Upper lobe of left lung (tissue), 6 donors: ENCODE data around the gene REC114. TPM values are rescaled to one million over a fixed set of nuclear protein-coding genes. Genes with fewer than 3 reads are reported as not detected.

Experiments used
- ATAC-seq, 2 donors: fragments of 200-7000 bp; cut with Tn5 transposase; one replicate each; pipeline ENCODE4 v1.9.1; 2022; ENCODE audit warnings: mild to moderate bottlenecking in 2 of 2, moderate library complexity in 2 of 2; ENCODE audit not compliant: low FRiP score in 2 of 2
- DNase-seq, 2 donors: peaks; one replicate each; pipeline ENCODE4 v3.0.0-alpha.2; 2019 to 2020
- H3K27ac ChIP-seq, 4 donors: fragments of 200-600 bp; sonication (generic); one replicate each; pipeline ENCODE4 v1.5.1; 2016 to 2019
- H3K27me3 ChIP-seq, 4 donors: fragments of 200-600 bp; sonication (generic); one replicate each; pipeline ENCODE4 v1.5.1; 2017 to 2019
- H3K36me3 ChIP-seq, 4 donors: fragments of 200-600 bp; sonication (generic); one replicate each; pipeline ENCODE4 v1.5.1; 2016 to 2019
- H3K4me1 ChIP-seq, 4 donors: fragments of 200-600 bp; sonication (generic); one replicate each; pipeline ENCODE4 v1.5.1; 2018 to 2019
- H3K4me3 ChIP-seq, 4 donors: fragments of 200-600 bp; sonication (generic); one replicate each; pipeline ENCODE4 v1.5.1; 2017 to 2019; ENCODE audit warnings: mild to moderate bottlenecking in 2 of 4, moderate library complexity in 1 of 4
- H3K9me3 ChIP-seq, 4 donors: fragments of 200-600 bp; sonication (generic); one replicate each; pipeline ENCODE4 v1.5.1; 2018 to 2019
- EP300 ChIP-seq, 4 donors: sonication (generic); formaldehyde crosslinking; IDR thresholded peaks; one replicate each; pipeline ENCODE4 v1.5.1; 2017; ENCODE audit warnings: antibody characterized with exemption in 4 of 4, control low read depth in 2 of 4
- POLR2A ChIP-seq, 4 donors: fragments of 450-650 bp; IDR thresholded peaks; one replicate each; pipeline ENCODE4 v1.5.1; 2016 to 2017; ENCODE audit warnings: antibody characterized with exemption in 4 of 4, mild to moderate bottlenecking in 2 of 4
- POLR2AphosphoS5 ChIP-seq, 2 donors: sonication (generic); formaldehyde crosslinking; IDR thresholded peaks; one replicate each; pipeline ENCODE4 v1.5.1; 2017; ENCODE audit warnings: antibody characterized with exemption in 2 of 2
- WGBS, 2 donors: methylation state at CpG; one replicate each; pipeline ENCODE4 v1.1.5; 2017 to 2018; 5-methylcytosine and 5-hydroxymethylcytosine counted together
- total RNA-seq, 6 donors: library from RNA; depleted of rRNA in 4 of 6; stranded (reverse); fragments of >200 nt in 4 of 6; gene quantifications; one replicate each; pipeline versions ENCODE4 v1.1.0 to v1.2.1, GENCODE V29; 2016 to 2021
- TF ChIP-seq, protein P1 (sequence below), 6 experiments: fragments of 450-650 bp in 4 of 6; fragments of 200-600 bp in 2 of 6; sonication (generic) in 2 of 6; IDR thresholded peaks; one replicate each; pipeline ENCODE4 v1.5.1; 2016 to 2019; ENCODE audit warnings: antibody characterized with exemption in 6 of 6
- donor health status: DM: no; HTN: no; CAD: no; lungs with moderate emphysema.
- donor health status: DM: no; HTN: yes; CAD: no; lungs with severe emphysema.

The REC114 gene, protein sequence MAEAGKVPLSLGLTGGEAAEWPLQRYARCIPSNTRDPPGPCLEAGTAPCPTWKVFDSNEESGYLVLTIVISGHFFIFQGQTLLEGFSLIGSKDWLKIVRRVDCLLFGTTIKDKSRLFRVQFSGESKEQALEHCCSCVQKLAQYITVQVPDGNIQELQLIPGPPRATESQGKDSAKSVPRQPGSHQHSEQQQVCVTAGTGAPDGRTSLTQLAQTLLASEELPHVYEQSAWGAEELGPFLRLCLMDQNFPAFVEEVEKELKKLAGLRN
- not detected for total RNA-seq

DNA sequence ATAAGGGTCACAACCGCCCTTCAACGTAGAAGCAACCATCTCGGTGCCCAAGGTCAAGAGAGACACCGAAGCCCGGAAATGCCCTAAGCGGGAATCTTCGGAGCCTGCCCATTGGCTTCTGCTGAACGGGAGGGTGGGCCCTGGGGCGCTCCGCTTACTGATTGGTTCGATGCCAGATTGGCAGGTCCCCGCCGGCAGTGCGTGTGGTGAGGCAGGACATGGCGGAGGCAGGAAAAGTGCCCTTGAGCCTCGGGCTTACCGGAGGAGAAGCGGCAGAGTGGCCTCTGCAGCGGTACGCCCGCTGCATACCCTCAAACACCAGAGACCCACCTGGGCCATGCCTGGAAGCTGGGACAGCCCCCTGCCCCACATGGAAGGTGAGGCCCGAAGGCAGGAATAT is at the start of gene REC114:
REC114 (plus strand) TSS at position 197 of the 400 bp plus-strand sequence; CDS start at position 219, 22 bp downstream.
- H3K4me1 ChIP-seq, result no peaks in the 10 kb centered on the region
- no peaks in the 10 kb centered on the region for H3K27me3 ChIP-seq
- DNase-seq, result peak in 1 of 2 donors; percentile 47
- no peaks in the 10 kb centered on the region for H3K9me3 ChIP-seq
- no peak within 1 kb of the TSS for H3K27ac ChIP-seq
- ATAC-seq, result peak in 1 of 2 donors; percentile 15
- TF ChIP-seq EP300 (IDR thresholded peaks at IDR 0.05) (no peak), POLR2AphosphoS5 (IDR thresholded peaks at IDR 0.05) (no peak), POLR2A (IDR thresholded peaks at IDR 0.05) (no peak)
- TF ChIP-seq, protein P1, sequence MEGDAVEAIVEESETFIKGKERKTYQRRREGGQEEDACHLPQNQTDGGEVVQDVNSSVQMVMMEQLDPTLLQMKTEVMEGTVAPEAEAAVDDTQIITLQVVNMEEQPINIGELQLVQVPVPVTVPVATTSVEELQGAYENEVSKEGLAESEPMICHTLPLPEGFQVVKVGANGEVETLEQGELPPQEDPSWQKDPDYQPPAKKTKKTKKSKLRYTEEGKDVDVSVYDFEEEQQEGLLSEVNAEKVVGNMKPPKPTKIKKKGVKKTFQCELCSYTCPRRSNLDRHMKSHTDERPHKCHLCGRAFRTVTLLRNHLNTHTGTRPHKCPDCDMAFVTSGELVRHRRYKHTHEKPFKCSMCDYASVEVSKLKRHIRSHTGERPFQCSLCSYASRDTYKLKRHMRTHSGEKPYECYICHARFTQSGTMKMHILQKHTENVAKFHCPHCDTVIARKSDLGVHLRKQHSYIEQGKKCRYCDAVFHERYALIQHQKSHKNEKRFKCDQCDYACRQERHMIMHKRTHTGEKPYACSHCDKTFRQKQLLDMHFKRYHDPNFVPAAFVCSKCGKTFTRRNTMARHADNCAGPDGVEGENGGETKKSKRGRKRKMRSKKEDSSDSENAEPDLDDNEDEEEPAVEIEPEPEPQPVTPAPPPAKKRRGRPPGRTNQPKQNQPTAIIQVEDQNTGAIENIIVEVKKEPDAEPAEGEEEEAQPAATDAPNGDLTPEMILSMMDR (IDR thresholded peaks at IDR 0.05), result no peak
- no peak within 1 kb of the TSS for H3K4me3 ChIP-seq
- no peaks in the 10 kb centered on the region for H3K36me3 ChIP-seq
- WGBS, 2 donors, result 89 to 97% methylated on average over 11 to 22 of the region's 22 CpGs

DNA sequence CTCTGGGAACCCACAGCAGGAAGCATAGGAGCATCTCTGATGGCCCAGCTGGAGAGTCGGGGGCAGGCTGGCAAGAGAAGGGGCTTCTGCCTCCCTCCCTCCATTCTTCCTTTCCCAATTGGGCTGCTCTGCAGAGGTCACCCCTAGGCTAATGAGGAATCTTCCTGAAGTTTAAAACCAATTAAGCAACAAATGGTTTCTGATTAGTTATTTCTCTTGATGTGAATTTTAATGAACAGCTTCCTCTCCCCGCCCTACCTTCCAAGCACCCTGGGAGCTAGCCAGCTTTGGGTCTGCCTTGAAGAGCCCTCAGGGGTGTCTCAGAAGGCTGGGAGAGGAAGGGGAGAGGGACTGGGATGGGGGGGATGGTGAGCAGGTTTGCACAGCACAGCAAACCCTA is 49.6 kb upstream of the REC114 start:
- H3K27ac ChIP-seq, result no peak overlapping the region
- H3K9me3 ChIP-seq, result no peaks in the 10 kb centered on the region
- DNase-seq (no peak), ATAC-seq (no peak)
- WGBS, 2 donors, result 62 to 76% methylated on average over 2 of the region's 2 CpGs
- TF ChIP-seq, protein P1 (IDR thresholded peaks at IDR 0.05), result no peak
- TF ChIP-seq POLR2AphosphoS5 (IDR thresholded peaks at IDR 0.05), result no peak
- H3K4me3 ChIP-seq, result no peak overlapping the region
- no peaks in the 10 kb centered on the region for H3K4me1 ChIP-seq
- H3K36me3 ChIP-seq, result no peaks in the 10 kb centered on the region
- no peaks in the 10 kb centered on the region for H3K27me3 ChIP-seq

DNA sequence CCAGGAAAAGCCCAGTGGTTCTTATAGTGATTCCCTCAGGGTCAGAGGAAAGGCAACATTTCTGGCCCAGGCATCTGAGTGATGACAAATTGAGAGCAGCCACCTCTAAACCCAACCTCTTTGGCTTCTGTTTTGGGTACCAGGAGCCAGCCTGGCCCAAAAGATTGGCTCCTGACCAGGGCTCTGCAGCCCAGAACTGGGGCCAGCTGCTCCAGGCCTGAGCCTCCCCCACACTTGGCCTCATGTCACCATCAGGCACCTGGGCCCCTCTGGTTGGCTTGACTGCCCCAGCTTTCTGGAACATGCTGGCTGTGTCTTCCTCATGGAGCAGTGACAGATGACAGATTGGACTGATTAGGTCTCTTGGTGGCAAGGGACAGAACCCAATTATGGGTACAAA is 48.2 kb upstream of the REC114 start:
- no peaks in the 10 kb centered on the region for H3K36me3 ChIP-seq
- no peak overlapping the region for H3K4me3 ChIP-seq
- DNase-seq (no peak), ATAC-seq (no peak)
- TF ChIP-seq POLR2A (IDR thresholded peaks at IDR 0.05) (no peak), EP300 (IDR thresholded peaks at IDR 0.05) (no peak)
- H3K9me3 ChIP-seq, result no peaks in the 10 kb centered on the region
- H3K4me1 ChIP-seq, result no peaks in the 10 kb centered on the region
- H3K27ac ChIP-seq, result no peak overlapping the region
- no peaks in the 10 kb centered on the region for H3K27me3 ChIP-seq

DNA sequence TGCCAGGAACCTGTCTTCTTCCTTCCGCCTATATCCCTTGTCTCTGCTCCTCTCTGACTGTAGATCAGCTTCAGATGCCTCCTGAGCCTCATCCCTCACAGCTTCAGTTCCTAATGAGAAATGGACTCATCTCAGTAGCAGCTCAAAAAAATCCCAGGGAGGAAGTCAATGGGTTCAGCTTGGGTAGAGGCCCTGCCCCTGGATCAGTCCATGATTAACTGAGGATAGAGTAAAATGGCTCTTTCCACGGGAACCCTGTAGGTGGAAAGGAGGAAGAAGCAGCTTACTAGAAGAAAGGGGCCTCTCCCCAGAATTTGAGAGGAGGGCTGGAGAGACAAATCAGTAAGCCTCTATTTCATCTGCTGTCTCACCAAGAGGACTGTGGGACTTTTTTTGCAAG is 47.3 kb upstream of the REC114 start:
- TF ChIP-seq, protein P1 (IDR thresholded peaks at IDR 0.05), result no peak
- no peak for TF ChIP-seq POLR2AphosphoS5 (IDR thresholded peaks at IDR 0.05)
- TF ChIP-seq EP300 (IDR thresholded peaks at IDR 0.05), result no peak
- TF ChIP-seq POLR2A (IDR thresholded peaks at IDR 0.05), result no peak
- DNase-seq (no peak), ATAC-seq (no peak)
- no peaks in the 10 kb centered on the region for H3K9me3 ChIP-seq
- 91 to 100% methylated on average over 2 of the region's 2 CpGs for WGBS, 2 donors
- H3K4me3 ChIP-seq, result no peak overlapping the region
- H3K27ac ChIP-seq, result no peak overlapping the region
- H3K27me3 ChIP-seq, result no peaks in the 10 kb centered on the region
- H3K36me3 ChIP-seq, result no peaks in the 10 kb centered on the region
- no peaks in the 10 kb centered on the region for H3K4me1 ChIP-seq

DNA sequence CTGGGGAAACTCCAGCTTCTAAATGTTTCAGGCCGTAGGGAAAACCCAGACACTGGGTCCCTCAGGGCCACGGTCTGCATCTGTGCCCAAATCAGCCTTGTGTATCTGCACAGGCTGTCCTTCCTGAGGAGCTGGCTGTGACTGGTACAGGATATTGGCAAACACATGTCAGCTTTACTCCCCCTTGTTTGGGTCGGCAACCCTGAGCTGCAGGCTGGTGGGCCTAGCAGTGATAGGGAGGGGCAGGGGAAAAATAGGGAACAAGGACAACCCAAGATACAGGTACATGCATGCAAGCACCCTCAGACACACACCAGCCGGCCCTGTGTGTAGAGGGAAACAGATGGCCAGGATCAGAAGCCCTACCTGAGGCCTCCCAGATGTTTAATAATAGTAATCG is 45.5 kb upstream of the REC114 start:
- WGBS, 2 donors, result 62 to 66% methylated on average over 5 of the region's 5 CpGs
- Histone ChIP-seq H3K27ac (no peak overlapping the region), H3K27me3 (no peaks in the 10 kb centered on the region), H3K36me3 (no peaks in the 10 kb centered on the region), H3K4me3 (no peak overlapping the region), H3K9me3 (no peaks in the 10 kb centered on the region), H3K4me1 (no peaks in the 10 kb centered on the region)
- ATAC-seq (no peak), DNase-seq (no peak)
- TF ChIP-seq, protein P1 (IDR thresholded peaks at IDR 0.05), result no peak
- TF ChIP-seq POLR2AphosphoS5 (IDR thresholded peaks at IDR 0.05) (no peak), POLR2A (IDR thresholded peaks at IDR 0.05) (no peak), EP300 (IDR thresholded peaks at IDR 0.05) (no peak)
